MM.1S (cell line): Measurements from ENCODE around the gene IGHMBP2.

Source experiments
- CTCF ChIP-seq: fragments of 300-600 bp; sonication (generic); IDR thresholded peaks from 2 replicates; pipeline ENCODE4 v1.5.1; 2016; ENCODE audit warnings: antibody characterized with exemption, low read length, mixed read lengths
- EZH2phosphoT487 ChIP-seq: fragments of 300-600 bp; sonication (generic); IDR thresholded peaks from 2 replicates; pipeline ENCODE4 v1.6.1; 2018; ENCODE audit warnings: antibody characterized with exemption, low read length

- TF ChIP-seq CTCF: no peak
- TF ChIP-seq EZH2phosphoT487: no peak
These were observed 44.8 kb downstream of the IGHMBP2 start for GRCh38 chr11:68948496-68948895.
